K562 (cell line): ENCODE measurements around the gene RNF224. TPM values are rescaled to one million over a fixed set of nuclear protein-coding genes. Genes with fewer than 3 reads are reported as not detected.

Experiments
- ATAC-seq: fragments of 200-7000 bp; cut with Tn5 transposase; 3 replicates; pipeline ENCODE4 v1.9.1; 2020; ENCODE audit warnings: moderate library complexity
- BruUV-seq: library from RNA; stranded (reverse); fragments of 400-500 nt; replicated peaks from 2 replicates; lab custom pipeline; 2021; lab: Mats Ljungman, UMichigan
- CTCF ChIA-PET: fragments of 300-600 bp; formaldehyde crosslinking; extraction: SDS; loops from one replicate; lab custom pipeline; 2021; ENCODE audit warnings: low intra/inter-chr PET ratio; lab: Yijun Ruan, JAX
- POLR2A ChIA-PET: fragments of 300-600, 350-650 bp; sonication (Branson Sonifier 250); formaldehyde crosslinking; extraction: SDS; loops from one replicate; lab custom pipeline; 2021; ENCODE audit warnings: antibody characterized with exemption, inconsistent platforms; lab: Yijun Ruan, JAX
- DNase-seq, 4 experiments: peaks; one replicate each; pipeline versions ENCODE4 v3.0.0 to v3.0.0-alpha.2; 2011 to 2018; ENCODE audit warnings: low spot score in 3 of 4, mixed read lengths in 3 of 4; ENCODE audit errors: extremely low read depth in 1 of 4
- FAIRE-seq: peaks from 2 replicates; lab custom pipeline; 2011; peaks lifted over from hg19 to GRCh38; lab: Jason Lieb, UNC
- H2AFZ ChIP-seq: 2 replicates; pipeline ENCODE4 v1.6.0; 2011; ENCODE audit warnings: low read depth, low read length, control low read depth, inconsistent platforms
- H3K27ac ChIP-seq: fragments of 200-600 bp; 3 replicates; pipeline ENCODE4 v1.8.0; 2011; ENCODE audit warnings: low read depth, mild to moderate bottlenecking, control low read depth, inconsistent platforms, low read length, moderate library complexity, mixed read lengths; ENCODE audit errors: extremely low read depth
- H3K27me3 ChIP-seq, 2 experiments: fragments of 300-600 bp in 1 of 2; 2 replicates in 1 of 2; 3 replicates in 1 of 2; pipeline versions ENCODE4 v1.6.0 to v1.8.0; 2011; ENCODE audit warnings: inconsistent platforms in 2 of 2, low read length in 2 of 2, mild to moderate bottlenecking in 1 of 2, mixed read lengths in 1 of 2, moderate library complexity in 1 of 2; ENCODE audit not compliant: control insufficient read depth in 2 of 2, insufficient read depth in 2 of 2
- H3K36me3 ChIP-seq: fragments of 300-600 bp; 3 replicates; pipeline ENCODE4 v1.8.0; 2011; ENCODE audit warnings: mild to moderate bottlenecking, low read length, inconsistent platforms; ENCODE audit not compliant: control insufficient read depth, insufficient read depth
- H3K4me1 ChIP-seq, 2 experiments: fragments of 200-600 bp in 1 of 2; replicated peaks in 1 of 2; 2 replicates in 1 of 2; 3 replicates in 1 of 2; pipeline versions ENCODE4 v1.5.1 to v1.8.0; 2011; ENCODE audit warnings: inconsistent platforms in 2 of 2, low read length in 2 of 2, mild to moderate bottlenecking in 1 of 2, mixed read lengths in 1 of 2, moderate library complexity in 1 of 2; ENCODE audit not compliant: control insufficient read depth in 2 of 2, insufficient read depth in 2 of 2
- H3K4me2 ChIP-seq: 2 replicates; pipeline ENCODE4 v1.6.1; 2011; ENCODE audit warnings: low read length, control low read depth, inconsistent platforms, mixed read lengths; ENCODE audit not compliant: insufficient read depth
- H3K4me3 ChIP-seq: fragments of 200-600 bp; sonication (generic), shearing (Covaris generic); 2 replicates; pipeline ENCODE4 v1.5.1; 2016; ENCODE audit warnings: control low read depth, inconsistent platforms
- H3K79me2 ChIP-seq: fragments of 200-600 bp; 3 replicates; pipeline ENCODE4 v1.8.0; 2011; ENCODE audit warnings: low read length, inconsistent platforms; ENCODE audit not compliant: control insufficient read depth, insufficient read depth
- H3K9ac ChIP-seq, 2 experiments: 2 replicates each; pipeline versions ENCODE4 v1.6.0 to v1.6.1; 2011; ENCODE audit warnings: low read depth in 2 of 2, low read length in 2 of 2, control low read depth in 1 of 2, inconsistent platforms in 1 of 2, mild to moderate bottlenecking in 1 of 2, mixed read lengths in 1 of 2; ENCODE audit not compliant: insufficient read depth in 1 of 2
- H3K9me1 ChIP-seq: one replicate; pipeline ENCODE4 v1.6.0; 2011; ENCODE audit warnings: inconsistent platforms, mild to moderate bottlenecking, low read length, moderate library complexity; ENCODE audit not compliant: control insufficient read depth, insufficient read depth
- H3K9me3 ChIP-seq: replicated peaks from 2 replicates; pipeline ENCODE4 v1.5.1; 2011; ENCODE audit warnings: low read depth, low read length, inconsistent platforms; ENCODE audit not compliant: control insufficient read depth, insufficient read depth
- H4K20me1 ChIP-seq: replicated peaks from 2 replicates; pipeline ENCODE4 v1.6.1; 2011; ENCODE audit warnings: low read length, inconsistent platforms, mixed read lengths; ENCODE audit not compliant: control insufficient read depth, insufficient read depth
- DACH1 ChIP-seq: fragments of 450-650 bp; IDR thresholded peaks from 2 replicates; pipeline ENCODE4 v1.6.1; 2018; ENCODE audit not compliant: partially characterized antibody
- POLR2G ChIP-seq: fragments of 200-400 bp; formaldehyde crosslinking; IDR thresholded peaks from 2 replicates; pipeline ENCODE4 v1.6.1; 2017; ENCODE audit warnings: low read depth, mild to moderate bottlenecking, antibody characterized with exemption, low read length, moderate library complexity
- RBFOX2 ChIP-seq: fragments of 200-400 bp; formaldehyde crosslinking; IDR thresholded peaks from 2 replicates; pipeline ENCODE4 v1.6.1; 2017; ENCODE audit warnings: low read depth, mild to moderate bottlenecking, low read length, moderate library complexity
- ZBTB33 ChIP-seq: sonication (generic); formaldehyde crosslinking; IDR thresholded peaks from 2 replicates; pipeline ENCODE4 v1.8.1; 2023; ENCODE audit warnings: mild to moderate bottlenecking, missing genetic modification reagents
- WGBS: fragments of 100-300 bp; shearing (Covaris generic); methylation state at CpG from one replicate; pipeline ENCODE4 v1.1.6; 2016; ENCODE audit warnings: low coverage, mixed read lengths; ENCODE audit not compliant: insufficient coverage; ENCODE audit errors: missing lambda C conversion rate; 5-methylcytosine and 5-hydroxymethylcytosine counted together
- in situ Hi-C: fragments of 300-500 bp; cut with MboI; formaldehyde crosslinking; loops from 4 replicates; pipeline ENCODE4 v1.15.0; 2018; ENCODE audit warnings: inconsistent platforms, mixed read lengths
- intact Hi-C: fragments of 100-400 bp; cut with micrococcal nuclease; formaldehyde crosslinking; loops from 2 replicates; pipeline ENCODE4 v1.14.2; 2022
- polyA plus RNA-seq, 8 experiments: library from polyadenylated mRNA; depleted of rRNA in 4 of 8; stranded (reverse) in 5 of 8; unstranded in 3 of 8; fragments of >200 nt; fragmentation: Nextera tagmentation in 2 of 8; fragmentation: Illumina TruSeq in 1 of 8; extraction: Ambion mirVana in 2 of 8; extraction: Trizol in 1 of 8; gene quantifications; 2 replicates each; pipeline versions ENCODE4 v1.2.1 to v1.2.3, GENCODE V29; 2011 to 2014; ENCODE audit warnings: inconsistent platforms in 1 of 8, missing spikeins in 1 of 8
- total RNA-seq, 7 experiments: library from RNA; depleted of rRNA in 6 of 7; stranded (reverse); fragments of >200 nt in 6 of 7; fragmentation: Illumina TruSeq in 2 of 7; extraction: Trizol in 2 of 7; gene quantifications; 2 replicates each; pipeline versions ENCODE4 v1.2.1 to v1.2.3, GENCODE V29; 2011 to 2021; ENCODE audit warnings: low replicate concordance in 1 of 7

RNF224 gene
- total and polyA plus RNA-seq, 9 of the 15 experiments (the other 6 are each of a cell fraction or from before 2014, with no cell fraction given), result not detected

GRCh38 chr9:137265496-137266161 is 38.3 kb downstream of the RNF224 start:
- H4K20me1 ChIP-seq, result no peaks in the 10 kb centered on the region
- no peak for ATAC-seq
- no peak for FAIRE-seq
- no peak overlapping the region for H2AFZ ChIP-seq
- H3K4me3 ChIP-seq, result no peak overlapping the region
- in situ Hi-C loops (no loop called here), intact Hi-C loops (no loop called here)
- no peak for DNase-seq
- peaks cover 20 to 51% of the 10 kb centered on the region in 2 experiments for H3K4me1 ChIP-seq
- H3K4me2 ChIP-seq, result no peak overlapping the region
- TF ChIP-seq ZBTB33 (CRISPR knock-in tag) (0 out of 2 replicates have a peak, but pooled peaks have one; percentile 14), DACH1 (no peak), POLR2G (peak; percentile 58; the same call in 1 of the 2 replicates), RBFOX2 (peak; percentile 44; the same call in 1 of the 2 replicates)
- peaks cover 66% of the 10 kb centered on the region for H3K36me3 ChIP-seq
- CTCF ChIA-PET, result no interaction called here
- H3K27me3 ChIP-seq, result no peaks in the 10 kb centered on the region
- H3K79me2 ChIP-seq, result peaks cover 10% of the 10 kb centered on the region; the same call in 2 of the 3 replicates
- no peaks in the 10 kb centered on the region for H3K9me1 ChIP-seq
- WGBS, result 88% methylated on average over 17 of the region's 29 CpGs
- BruUV-seq, result no TSS peak
- H3K9me3 ChIP-seq, result no peaks in the 10 kb centered on the region
- H3K9ac ChIP-seq, result no peak overlapping the region; a peak in 1 of 4 replicates
- POLR2A ChIA-PET, result interaction anchor here (0.7 to 4.2 kb wide), 3 partner anchors 12 to 39 kb away, joined by 3 to 23 read pairs (median 5); partner anchors contain the start of gene TOR4A
- H3K27ac ChIP-seq, result no peak overlapping the region
